Measurements from ENCODE around the gene APOO.

Gene APOO

DNA sequence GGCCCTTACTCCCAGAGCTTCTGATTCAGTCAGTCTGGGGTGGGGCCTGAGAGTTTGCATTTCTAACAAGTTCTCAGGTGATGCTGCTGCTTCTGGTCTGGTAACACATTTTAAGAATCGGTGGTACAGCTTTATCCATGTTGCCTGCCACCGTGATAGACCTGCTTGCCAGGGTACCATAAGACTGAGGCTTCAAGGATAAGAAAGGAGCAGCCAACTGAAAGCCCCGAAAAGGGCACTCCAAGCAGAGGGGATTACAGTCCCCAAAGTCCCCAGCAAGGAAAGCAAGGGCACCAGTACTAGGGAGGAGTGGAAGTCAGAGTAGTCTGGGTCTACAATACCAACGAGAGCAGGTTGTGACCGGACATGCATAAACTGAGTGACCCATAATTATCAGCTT, 49.8 kb downstream of the APOO start:
- no peak for DNase-seq

DNA sequence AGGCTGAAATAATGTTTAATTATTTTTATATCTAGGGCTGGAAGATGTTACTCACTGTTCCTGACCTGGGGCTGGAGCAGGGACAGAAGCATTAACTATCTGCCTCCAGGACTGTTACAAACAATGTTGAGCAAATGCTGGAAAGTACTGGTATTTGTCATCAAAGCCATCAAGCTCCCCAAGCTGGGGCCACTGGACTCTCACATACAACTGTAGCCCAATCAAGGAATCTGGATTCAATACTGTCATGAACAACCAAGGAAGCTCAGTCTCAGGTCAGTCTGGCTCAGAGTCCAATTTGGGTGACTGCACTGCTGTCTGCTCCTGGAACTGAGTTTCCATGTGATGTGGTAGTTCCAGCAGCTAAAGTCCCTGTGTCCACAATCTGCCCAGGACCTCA, 50.4 kb downstream of the APOO start:
- no peak for DNase-seq

GRCh38 chrX:23855569-23855968, 52.2 kb downstream of the APOO start:
- no peak for DNase-seq

DNA sequence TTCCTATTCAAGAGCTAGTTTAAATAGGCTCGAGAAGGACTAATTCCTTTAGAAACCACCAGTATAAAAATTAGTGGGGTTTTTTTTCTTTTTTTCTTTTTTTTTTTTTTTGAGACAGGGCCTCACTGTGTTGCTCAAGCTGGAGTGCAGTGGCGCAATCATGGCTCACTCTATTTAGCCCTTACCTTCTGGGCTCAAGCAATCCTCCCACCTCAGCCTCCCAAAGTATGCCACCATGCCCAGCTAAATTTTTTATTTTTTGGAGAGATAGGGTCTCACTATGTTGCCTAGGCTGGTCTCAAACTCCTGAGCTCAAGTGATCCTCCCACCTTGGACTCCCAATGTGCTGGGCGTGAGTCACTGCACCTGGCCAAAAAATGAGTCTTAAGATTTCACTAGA, 52.8 kb downstream of the APOO start:
- DNase-seq, result no peak

GRCh38 chrX:23854122-23854521, 53.6 kb downstream of the APOO start:
- DNase-seq, result no peak

DNA sequence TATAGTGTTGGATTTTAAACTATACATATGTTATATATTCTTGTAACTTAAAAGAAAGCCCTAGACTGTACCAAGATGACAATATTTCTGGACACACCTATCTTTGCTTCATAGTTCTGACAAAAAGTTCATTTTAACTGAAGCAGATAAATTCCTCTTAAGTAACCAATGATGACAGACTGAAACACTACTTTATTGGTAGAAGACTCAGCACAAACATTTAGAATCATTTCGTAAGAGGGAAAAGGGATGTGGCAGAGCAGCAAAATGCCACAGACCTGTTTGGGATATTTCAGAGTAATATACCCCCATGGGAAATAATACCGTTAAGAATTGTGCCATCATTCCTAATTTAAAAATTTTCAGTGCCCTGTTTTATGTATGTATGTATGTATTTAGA, 56.2 kb downstream of the APOO start:
- no peak for DNase-seq

DNA sequence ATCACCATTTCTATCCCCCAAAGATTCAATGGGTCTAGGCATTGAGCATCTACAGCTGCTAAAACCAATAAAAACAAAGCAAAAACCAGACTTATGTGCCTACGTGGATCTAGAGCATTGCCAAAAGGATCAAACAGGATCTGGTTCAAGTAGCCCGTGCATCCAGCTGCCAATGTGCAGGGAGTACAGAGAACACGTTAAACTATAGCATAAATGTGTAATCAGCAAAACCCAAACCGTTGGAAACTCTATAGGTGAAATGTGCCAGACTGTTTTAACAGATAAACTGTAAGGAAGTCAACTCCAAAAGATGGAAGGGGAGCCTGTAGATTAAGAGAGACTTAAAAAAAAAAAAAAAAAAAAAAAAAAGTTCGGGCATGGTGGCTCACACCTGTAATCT, 58.5 kb downstream of the APOO start:
- no peak for DNase-seq

- DNase-seq, result no peak
These were observed 62.4 kb downstream of the APOO start for GRCh38 chrX:23845351-23845817.

DNA sequence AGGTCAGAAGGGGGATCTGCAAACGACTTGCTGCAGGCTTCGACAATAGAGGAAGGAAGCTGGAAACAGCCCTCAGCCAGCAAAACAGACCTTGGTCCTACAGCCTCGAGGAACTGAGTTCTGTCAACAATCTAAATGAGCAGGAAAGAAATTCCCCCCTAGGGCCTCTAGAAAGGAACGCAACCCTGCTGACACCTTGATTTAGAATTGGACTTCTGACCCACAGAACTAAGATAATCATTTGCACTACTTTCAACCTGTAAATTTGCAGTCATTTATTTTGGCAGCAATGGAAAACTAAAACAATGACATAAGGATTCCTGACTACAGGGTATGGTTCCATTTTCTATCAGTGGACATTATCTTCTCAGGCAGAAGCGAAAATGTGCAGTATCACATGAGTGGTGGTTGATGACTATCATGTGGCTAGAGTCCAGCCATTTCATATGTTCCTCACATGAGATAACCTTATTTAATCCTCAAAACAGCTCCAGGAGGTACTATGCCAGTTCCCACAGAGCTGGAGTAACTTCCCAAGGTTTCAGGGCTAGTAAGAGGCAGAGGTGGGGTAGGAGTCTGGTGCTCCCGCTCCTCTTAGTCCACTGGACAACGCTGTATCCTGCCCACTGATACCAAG, 63.1 kb downstream of the APOO start:
- no peak for DNase-seq

GRCh38 chrX:23841847-23842522, 65.8 kb downstream of the APOO start:
- DNase-seq, result no peak

DNA sequence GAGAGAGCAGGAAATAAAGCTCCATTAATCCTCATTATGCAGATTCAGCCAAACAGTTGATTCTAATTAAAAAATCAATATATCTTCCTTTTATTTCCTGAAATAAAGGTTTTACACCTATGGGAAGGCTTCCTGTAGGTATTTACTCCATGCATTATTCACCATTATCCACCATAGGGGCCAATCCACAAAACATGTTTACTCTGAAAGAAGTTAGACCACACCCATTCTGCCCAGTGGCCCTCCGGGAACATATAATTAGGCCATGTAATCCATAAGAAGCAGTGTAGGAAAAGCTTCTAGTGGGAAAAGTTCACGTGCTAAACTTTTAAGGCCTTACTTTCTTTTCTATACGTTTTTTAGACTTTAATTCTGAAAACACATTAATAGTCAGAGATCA, 67.1 kb downstream of the APOO start:
- DNase-seq, result no peak

GRCh38 chrX:23838953-23839352, 68.8 kb downstream of the APOO start:
- no peak for DNase-seq

DNA sequence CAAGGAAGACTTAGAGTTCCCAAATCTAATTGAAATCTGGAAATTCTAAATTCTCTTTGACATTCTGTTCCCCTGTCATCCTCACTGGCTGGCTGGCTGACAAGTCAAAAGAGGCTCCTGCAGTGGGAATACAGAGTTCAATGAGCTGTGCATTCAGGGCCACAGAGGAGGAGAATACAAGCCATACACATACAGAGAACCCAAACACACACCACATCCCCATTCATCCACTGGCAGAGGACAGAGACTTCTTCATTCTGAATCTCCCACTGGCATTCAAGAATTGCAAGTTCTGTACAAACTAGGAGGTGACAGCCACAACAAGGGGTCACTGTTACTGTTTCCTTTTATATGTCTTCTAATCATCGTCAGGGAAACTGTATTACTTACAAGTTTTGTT, 75.0 kb downstream of the APOO start:
- no peak for DNase-seq

DNA sequence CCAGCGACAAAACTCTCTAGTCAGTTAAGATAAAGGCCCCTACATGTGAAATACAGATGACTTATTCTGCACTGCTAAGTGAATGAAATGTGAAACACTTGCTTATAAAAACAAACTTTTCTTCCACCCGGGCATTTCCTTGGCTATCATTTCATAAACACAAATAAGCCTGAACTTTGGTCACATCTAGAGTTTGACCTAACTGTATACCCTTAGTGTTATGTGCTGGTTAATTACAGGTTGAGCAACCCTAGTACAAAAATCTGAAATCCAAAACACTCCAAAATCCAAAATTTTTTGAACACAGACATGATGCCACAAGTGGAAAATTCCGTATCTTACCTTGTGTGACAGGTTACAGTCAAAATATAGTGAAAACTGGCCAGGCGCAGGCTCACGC, 78.9 kb downstream of the APOO start:
- DNase-seq, result no peak

GRCh38 chrX:23826653-23827052, 81.1 kb downstream of the APOO start:
- no peak for DNase-seq

GRCh38 chrX:23826216-23826615, 81.5 kb downstream of the APOO start:
- no peak for DNase-seq

GRCh38 chrX:23825675-23826074, 82.1 kb downstream of the APOO start:
- DNase-seq, result no peak

- DNase-seq, result no peak
These were observed 84.9 kb downstream of the APOO start for GRCh38 chrX:23822841-23823240.

GRCh38 chrX:23822397-23822796, 85.3 kb downstream of the APOO start:
- DNase-seq, result no peak

GRCh38 chrX:23821847-23822246, 85.9 kb downstream of the APOO start:
- no peak for DNase-seq

DNA sequence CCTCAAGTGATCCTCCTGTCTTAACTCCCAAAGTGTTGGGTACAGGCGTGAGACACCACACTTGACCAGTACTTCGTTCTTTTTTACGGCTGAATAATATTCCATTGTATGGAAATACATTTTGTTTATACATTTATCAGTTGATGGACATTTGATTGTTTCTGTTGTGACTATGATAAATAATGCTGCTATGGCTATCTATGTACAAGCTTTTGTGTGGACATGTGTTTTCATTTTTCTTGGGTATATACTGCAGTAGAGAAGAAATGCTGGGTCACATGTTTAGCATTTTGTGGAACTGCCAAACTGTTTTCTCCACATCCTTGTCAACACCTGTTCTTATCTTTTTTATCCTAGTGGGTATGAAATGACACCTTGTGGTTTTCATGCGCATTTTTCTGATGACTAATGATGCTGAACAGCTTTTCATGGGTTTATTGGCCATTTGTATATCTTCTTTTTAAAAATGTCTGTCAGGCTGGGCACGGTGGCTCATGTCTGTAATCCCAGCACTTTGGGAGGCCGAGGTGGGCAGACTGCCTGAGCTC, 87.4 kb downstream of the APOO start:
- DNase-seq, result no peak

GRCh38 chrX:23819385-23820234, 88.1 kb downstream of the APOO start:
- no peak for DNase-seq

DNA sequence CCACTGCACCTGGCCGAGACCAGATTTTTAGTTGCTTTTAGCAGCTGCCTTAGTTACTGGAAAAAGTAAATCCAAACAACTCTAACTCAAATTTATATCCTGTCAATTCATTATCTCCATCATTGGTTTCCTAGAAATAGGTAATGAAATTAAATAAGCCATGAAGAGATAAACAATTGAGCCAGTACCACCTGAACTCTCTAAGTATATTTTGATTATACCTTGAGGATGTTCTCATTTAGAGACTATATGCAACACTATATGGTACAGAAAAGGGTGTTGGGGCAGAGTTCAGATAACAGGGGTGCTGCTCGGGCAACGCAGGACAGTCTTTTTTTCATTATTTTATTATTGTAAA, 89.8 kb downstream of the APOO start:
- no peak for DNase-seq

- no peak for DNase-seq
These were observed 91.6 kb downstream of the APOO start for GRCh38 chrX:23816179-23816578.

Data from 8988T (cell line).